ENCODE results near the gene TMUB1.

TMUB1 gene

DNA sequence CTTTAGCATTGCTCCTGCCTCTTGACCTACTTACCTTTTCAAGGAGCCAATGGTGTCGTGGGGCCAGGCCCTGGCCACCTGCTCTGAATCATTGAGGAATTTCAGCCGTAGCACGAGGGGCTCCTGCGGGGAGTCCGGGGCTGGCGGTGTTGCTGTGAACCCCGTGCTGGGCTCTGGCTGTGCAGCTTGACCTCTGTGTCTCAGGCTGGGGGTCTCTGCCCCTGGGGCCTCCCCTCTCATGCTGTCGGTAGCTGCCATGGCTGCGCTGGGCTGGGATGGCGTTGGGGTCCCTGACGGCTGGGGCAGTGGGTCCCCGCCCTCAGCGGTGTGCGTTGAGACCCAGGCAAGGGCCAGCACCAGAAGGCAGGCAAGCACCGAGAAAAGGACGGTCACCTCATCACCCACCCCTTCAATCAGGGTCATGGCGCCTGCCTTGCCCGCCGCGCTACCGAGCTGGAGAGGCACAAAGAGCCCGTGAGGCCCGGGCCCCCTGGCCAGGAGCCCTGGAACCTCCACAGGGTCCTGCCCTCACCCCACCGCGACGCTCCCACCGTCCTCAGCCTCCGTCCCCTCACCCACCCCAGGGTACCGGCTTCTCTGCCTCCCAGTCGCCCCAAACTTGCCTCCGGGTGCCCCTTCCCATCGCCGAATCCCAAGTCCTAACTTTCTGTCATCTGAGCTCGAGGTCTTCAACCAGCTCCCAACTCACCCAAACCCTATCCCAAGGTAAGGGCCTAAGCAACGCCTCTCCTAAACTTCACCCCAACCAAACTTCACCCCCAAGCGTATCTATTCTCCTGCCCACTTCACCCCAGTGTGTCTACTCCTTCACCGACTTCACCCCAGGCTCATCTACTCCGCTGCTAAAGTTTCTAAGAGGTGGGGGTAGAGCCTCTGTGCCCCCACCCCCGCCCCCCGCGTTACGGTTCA is 887 bp downstream of the TMUB1 start:
- DNase-seq, result no peak

DNA sequence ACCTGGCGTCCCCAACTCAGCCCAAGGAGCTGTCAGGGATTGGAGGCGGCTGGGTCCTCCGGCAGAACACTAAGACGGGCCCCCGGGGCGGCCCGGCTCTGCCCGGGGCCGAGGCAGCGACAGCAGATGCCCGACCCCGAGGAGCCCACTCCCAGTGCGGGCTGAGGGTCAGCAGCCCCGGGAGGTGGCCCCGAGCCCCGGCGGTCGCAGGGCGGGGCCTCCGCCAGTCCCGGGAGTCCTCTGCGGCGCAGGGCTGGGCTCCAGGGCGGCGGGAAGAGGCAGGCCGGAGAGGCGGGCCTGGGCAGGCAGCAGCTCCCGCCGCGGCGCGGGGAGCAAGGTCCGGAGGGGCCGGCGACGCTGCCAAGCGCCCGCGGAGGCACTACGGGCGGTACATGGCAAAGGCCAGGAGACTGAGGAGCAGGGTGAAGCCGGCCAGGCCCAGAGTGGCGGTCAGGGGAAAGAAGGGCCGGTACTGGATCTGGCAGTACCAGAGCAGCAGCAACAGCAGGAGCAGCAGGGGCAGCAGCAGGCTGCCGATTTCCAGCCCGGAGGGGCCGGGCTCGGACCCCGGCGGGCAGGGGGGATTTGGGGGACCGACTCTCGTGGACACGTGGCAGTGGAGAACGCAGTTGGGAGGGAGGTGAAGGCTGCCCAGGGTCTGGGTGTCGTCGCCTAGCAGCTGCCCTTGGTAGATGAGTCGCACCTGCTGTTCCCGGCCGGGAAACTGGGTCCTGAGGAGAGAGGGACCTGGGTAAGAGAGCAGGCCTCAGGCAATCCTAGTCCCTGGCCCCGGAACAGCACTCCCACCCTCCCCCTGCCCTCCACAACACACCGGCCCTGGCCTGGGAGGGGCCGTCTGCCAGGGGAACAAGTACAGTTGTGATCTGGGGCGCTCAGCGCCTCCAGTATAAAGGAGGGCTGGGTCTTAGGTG is 1.9 kb downstream of the TMUB1 start:
- no peak for DNase-seq

DNA sequence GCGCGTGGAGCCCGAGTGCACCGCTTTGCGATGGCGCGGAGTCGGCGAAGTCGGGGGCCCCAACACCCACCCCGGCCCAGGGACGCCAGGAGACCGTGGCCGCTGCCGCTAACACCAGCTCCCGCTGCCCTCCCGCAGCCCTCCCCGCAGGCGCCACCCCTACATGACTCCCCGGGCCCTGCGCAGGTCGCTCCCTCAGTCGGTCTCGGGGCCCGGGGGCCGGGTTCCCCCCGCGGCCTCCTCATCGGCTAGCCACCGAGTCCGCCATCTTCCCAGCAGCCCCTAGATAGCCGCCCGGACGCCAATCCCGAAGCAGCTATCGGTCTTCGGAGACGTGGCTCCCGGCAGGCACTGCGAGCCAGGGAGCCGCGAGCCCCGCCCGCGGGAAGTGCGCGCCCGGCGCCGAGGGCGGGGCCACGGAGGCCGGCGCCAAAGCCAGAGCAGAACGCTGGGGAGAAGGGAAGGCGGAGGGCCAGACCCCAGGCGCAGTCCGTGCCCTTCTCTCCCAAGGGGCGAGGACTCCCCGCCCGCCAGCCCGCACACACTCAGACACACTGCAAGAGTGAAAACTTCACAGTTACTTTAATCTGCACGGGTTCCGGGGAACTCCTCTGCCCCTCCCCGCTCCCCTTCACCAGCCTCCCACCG is 2.6 kb downstream of the TMUB1 start, which contains the start of gene FASTK:
TSS of gene FASTK (minus strand) at position 288 of the 648 bp plus-strand sequence. CDS start at position 245, 43 bp downstream.
- DNase-seq, result peak; percentile 88

DNA sequence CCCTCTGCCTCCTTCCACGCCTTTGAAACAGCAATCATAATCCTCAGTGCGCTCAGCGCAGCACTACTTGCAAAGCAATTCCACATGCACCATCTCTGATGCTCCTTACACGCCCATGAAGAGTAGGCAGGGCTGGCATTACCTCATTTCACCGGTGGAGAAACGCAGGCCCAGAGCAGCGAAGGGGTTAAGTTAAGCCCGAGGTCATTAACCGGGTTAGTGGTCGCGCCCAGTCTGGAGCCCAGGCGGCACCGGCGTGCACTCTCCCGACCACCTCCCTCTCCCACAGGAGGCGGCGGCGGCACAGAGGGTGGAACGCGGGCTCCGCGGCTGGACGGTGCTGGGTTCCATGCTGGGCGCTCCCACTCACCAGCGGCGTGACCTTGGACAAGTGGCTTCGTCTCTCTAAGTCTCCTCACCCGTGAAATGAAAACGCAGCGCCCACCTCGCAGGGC is 3.2 kb downstream of the TMUB1 start:
- no peak for DNase-seq

DNA sequence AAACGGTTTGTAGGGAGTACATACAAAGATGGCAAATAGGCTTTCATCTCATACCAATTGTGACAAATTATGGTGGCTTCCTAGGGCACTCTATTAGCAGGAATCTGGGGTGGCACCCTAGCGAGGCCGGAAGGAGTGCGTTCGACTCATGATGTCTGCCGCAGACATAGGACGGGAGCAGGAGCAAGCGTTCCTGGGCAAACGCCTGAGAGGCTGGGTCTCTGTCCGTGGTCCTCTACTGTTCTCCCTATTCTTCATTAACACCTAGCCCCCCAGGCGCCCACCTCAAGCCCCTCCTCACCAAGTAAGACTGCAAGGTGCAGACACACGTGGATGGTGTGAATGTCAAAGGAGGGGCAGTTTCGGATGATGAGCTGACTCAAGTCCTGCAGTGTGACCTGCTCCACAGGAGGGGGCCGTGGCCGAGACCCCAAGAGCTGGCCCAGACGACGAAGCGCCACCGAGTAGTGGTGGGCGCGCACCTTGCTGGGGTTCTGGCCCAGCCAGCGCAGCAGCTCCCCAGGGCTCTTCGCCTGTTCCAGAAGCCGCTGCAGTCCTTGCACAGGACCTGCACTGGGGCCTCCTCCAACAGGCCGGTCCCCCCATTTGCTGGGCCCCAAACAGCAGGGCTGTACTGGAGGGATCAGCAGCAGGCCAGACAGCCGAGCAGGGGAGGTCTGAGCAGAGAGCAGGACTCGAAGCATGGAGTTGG is 3.9 kb downstream of the TMUB1 start:
- DNase-seq, result no peak

DNA sequence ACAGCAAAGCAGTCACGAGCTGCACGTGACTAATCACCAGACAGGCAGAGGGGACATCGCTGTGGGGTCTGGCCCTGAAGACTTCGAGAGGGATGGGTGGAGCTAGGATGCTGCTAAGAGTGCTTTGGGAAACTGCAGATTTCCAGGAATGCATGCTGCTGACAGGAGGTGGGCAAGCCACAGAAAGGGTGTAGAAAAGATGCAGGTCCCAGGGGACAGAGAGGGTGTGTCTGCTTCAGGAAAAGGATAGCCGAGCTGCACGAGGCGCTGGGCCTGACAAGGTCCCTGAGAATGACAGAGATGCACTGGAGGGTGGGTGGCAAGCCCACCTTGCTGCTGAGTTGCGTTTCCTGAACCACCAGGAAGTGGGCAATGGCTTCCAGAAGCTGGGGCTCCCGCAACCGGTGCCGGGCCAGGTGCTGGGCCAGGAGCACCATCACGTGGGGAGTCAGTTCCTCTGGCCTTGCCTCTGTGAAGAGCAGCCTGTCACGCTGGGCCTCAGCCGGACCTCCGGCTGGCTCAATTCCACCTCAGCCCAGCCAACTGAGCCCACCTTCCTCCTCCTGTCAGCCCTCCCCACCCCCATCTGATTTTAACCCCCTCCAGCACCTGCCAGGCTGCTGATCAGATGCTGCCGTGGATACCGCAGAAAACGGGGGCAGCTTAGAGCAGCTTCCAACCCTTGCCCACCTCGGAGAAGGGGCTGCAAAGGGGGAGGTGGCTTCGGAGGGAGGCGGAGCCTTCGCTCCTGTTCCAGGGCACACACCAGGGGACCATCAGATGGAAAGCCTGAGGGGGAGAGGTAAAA is 4.9 kb downstream of the TMUB1 start:
- no peak for DNase-seq

DNA sequence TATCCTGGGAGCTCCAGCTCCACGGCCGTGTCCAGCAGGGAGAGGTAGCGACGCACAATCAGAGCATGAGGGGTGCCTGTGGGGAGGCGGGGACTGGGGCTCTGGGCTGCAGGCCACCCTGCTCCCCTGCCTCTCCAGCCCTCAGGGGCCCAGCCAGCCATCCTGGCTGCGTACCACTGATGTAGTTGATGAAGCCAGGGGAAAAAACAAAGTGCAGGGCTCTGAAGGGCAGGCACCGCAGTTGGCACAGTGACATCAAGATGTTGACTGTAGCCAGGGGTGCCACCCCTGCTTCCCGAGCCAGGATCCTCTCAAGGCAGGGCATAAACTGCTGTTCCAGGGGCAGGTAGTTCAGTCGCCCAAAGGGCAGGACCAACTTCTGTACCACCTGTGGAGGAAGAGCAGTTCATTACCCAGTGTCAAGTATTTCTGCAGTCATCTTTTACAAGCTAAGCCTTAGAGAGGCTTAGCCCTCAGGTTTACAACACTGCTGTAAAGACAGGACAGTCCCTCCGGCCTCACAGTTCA is 5.5 kb downstream of the TMUB1 start:
- no peak for DNase-seq

DNA sequence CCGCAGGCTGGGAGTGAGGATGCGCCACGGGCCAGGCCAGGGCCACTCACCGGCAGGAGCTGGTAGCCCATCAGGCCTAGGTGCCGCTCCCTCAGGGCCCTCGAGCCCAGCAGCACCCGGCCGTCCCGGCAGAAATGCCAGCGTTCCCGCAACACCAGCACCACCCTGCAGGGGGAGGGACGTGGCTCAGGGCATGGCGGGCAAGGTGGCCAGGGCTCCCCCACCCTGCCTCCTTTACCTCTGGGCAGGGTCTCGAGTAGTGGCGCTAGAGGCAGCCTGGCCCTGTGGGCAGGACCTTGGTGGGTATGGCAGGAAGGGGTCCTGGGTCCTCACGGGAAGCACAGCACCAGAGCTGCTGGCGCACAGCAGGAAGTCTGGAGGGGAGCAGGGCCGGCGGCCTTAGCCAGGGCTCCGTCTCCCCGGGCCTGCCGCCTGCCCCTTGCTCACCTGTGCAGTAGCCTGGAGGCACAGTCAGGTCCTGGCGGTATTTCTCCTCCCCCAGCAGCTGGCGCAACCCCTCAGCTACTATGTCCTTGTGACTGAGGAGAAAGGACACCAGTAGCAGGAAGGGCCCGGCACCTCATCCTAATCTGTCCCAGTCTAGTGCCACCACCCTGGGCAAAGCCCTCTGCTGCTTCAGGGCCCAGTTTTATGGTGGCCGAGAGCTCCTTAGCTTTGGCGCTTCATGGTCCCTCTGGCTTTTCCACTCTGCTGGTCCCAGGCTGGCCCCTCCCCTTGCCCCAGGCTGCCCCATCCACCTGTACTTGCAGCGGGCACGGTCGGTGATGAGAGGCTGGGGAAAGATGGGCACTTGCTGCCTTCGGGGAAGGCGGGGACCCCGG is 6.2 kb downstream of the TMUB1 start:
- DNase-seq, result no peak

DNA sequence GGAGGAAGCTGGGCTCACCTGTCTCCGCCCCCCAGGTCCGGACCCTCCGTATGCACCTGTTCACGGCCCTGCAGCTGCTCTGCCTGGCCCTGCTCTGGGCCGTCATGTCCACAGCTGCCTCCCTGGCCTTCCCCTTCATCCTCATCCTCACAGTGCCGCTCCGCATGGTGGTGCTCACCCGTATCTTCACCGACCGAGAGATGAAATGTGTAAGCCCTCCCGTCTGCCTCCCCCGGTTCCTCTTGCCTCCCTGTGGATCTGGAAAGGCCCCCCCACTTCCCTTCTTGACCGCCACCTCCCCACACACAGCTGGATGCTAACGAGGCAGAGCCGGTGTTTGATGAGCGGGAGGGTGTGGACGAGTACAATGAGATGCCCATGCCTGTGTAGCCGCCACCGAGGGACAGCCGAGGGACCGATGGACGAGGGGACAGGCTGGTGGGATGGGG is 7.3 kb downstream of the TMUB1 start:
- no peak for DNase-seq

DNA sequence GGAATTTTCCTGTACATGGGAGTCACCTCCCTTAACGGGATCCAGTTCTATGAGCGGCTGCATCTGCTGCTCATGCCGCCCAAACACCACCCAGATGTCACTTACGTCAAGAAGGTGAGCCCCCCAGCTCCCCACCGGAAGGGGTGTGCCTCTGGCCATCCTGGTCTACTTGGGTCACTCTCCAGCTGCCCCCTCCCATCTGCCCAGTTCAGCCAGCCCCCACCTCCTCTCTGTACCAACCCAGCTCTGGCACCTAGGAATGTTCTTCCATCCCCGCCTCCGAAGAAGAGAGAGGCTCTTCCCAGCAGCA is 7.7 kb downstream of the TMUB1 start:
- no peak for DNase-seq

DNA sequence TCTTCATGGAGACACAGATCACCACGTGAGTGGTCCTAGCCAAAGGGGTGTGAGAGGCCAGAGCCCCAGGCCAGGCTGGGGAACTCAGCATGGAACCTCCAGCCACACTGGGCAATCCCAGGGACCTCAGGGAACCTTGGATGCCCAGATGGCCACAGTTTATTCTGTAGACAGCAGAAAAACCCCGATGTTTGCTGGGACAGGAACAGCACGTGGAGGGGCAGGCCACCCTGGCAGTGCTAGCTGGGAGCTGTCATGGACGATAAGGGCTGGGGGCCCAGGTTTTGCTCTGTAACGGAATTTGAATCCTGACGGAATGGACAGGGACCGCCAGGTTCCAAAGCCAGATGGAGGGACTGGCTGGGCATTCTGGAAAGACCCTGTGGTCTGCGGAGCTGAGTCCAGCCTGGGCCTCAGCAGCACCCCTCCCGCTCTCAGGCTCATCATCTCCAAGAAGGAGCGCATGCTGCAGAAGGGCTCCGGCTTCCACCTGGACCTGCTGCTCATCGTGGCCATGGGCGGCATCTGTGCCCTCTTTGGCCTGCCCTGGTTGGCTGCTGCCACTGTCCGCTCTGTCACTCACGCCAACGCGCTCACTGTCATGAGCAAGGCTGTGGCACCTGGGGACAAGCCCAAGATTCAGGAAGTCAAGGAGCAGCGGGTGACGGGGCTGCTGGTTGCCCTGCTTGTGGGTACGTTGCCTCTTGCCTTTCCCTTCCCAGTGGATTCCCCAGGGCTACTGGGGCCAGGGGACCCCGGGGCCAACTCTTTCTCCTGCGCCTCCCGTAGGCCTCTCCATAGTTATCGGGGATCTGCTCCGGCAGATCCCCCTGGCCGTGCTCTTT is 8.3 kb downstream of the TMUB1 start:
- no peak for DNase-seq

DNA sequence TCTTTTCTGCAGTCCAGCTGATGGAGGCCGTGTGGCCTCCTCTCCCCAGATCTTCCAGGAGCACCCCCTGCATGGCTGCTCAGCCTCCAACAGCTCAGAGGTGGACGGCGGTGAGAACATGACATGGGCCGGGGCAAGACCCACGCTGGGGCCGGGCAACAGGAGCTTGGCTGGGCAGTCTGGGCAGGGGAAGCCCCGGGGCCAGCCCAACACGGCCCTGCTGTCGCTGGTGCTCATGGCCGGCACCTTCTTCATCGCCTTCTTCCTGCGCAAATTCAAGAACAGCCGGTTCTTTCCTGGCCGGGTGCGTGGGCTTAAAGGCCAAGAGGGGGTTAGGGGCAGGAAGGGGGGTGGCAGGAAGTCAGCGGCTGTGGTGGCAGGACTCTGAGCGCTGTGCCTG is 9.3 kb downstream of the TMUB1 start:
- DNase-seq, result no peak

DNA sequence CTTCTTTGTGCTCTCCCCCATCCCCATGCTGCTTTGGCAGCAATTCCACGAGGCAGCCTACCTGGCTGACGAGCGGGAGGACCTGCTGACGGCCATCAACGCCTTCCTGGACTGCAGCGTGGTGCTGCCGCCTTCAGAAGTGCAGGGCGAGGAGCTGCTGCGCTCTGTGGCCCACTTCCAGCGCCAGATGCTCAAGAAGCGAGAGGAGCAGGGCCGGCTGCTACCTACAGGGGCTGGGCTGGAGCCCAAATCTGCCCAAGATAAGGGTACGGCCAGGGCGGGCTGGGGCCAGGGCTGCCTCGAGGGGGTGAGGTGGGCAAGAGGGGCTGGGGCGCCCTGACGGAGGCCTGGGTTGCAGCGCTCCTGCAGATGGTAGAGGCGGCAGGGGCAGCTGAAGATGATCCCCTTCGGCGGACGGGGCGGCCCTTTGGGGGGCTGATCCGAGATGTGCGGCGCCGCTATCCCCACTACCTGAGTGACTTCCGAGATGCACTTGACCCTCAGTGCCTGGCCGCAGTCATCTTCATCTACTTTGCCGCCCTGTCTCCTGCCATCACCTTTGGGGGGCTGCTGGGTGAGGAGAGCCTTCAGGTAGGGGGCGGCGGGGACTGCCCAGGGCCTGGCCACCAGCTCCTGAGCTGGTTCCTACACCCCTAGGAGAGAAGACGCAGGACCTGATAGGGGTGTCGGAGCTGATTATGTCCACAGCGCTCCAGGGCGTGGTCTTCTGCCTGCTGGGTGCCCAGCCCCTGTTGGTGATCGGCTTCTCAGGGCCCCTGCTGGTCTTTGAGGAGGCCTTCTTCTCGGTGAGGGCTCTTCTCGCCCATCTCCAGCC is 12.0 kb downstream of the TMUB1 start:
- DNase-seq, result no peak

DNA sequence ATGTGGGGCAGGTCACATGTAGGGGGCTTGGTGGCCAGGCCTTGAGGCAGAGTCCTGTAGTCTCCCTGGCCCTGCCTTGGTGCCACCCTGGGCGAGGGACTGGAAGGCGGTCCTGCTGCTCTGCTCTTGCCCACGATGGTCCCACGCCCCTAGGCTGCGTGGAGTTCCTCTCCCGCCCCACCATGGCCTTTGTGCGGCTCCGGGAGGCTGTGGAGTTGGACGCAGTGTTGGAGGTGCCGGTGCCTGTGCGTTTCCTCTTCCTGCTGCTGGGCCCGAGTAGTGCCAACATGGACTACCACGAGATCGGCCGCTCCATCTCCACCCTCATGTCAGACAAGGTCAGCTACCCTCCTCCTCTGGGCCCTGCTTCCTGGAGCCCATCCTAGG is 12.7 kb downstream of the TMUB1 start:
- DNase-seq, result no peak

DNA sequence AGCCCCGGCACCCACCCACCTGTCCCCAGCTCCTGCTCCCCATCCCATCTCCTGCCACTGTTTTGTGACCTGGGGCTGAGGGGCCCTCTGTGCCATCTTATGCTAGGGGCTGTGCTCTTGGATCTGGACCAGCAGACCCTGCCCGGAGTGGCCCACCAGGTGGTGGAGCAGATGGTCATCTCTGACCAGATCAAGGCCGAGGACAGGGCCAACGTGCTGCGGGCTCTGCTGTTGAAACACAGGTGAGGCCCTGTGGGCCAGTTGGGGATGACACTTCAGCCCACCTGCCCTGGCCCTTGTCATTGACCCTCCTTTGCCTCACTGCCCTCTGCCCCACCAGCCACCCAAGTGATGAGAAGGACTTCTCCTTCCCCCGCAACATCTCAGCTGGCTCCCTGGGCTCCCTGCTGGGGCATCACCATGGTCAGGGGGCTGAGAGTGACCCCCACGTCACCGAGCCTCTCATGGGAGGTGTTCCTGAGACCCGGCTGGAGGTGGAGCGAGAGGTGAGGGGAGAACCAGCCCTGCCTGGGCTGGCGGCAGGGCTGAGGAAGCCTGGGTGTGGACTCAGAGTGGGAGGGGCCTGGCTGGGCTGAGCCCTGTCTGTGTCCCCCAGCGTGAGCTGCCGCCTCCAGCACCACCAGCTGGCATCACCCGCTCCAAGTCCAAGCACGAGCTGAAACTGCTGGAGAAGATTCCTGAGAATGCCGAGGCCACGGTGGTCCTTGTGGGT is 13.3 kb downstream of the TMUB1 start:
- DNase-seq, result no peak

DNA sequence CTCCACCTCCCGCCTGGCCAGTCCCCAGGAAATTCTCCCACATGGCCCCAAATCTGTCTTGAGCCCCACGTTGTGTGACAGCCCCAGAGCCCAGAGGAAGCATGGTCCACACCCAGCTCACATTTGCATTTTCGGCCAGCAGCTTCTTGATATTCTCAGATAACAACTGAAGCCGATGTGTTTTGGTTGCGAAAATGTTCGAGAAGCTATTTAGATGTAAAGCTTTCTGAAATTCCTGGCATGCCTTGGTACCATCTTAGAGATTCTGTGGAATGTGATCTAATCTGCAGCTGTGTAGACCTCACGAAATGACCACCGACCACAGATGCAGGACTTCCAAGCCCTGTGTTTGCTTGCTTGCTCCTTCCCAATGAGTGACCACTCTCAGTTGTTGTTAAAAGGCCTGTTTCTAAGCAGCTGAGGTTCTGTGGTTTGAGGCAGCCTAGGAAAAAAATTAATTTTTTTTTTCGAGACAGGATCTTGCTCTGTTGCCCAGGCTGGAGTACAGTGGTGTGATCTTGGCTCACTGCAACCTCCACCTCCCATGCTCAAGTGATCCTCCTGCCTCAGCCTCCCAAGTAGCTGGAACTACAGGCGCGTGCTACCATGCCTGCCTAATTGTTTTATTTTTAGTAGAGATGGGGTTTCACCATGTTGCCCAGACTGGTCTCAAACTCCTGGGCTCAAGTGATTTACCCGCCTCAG is 15.1 kb downstream of the TMUB1 start:
- no peak for DNase-seq
